Right lobe of liver (tissue), 4 donors: ENCODE data around the gene ARPC5.

ENCODE experiments used
- CTCF ChIP-seq, 4 donors: fragments of 200-600 bp in 3 of 4; fragments of 450-650 bp in 1 of 4; IDR thresholded peaks; one replicate each; pipeline versions ENCODE4 v1.5.1 to v1.8.0; 2016 to 2022; ENCODE audit warnings: antibody characterized with exemption in 4 of 4, mild to moderate bottlenecking in 2 of 4
- POLR2A ChIP-seq: fragments of 450-650 bp; IDR thresholded peaks from one replicate; pipeline ENCODE4 v1.6.1; 2017; ENCODE audit warnings: antibody characterized with exemption, mild to moderate bottlenecking
- donor health status: DM: no; HTN: no; CAD: no.
- donor health status: DM: no; HTN: no; CAD: no.
- donor health status: DM: no; HTN: yes; CAD: no.

- TF ChIP-seq CTCF (IDR thresholded peaks at IDR 0.05), result no peak
- no peak for TF ChIP-seq POLR2A
Observed at GRCh38 chr1:183595537-183595936, 40.0 kb downstream of the ARPC5 start.
